ENCODE data around the gene PRDM16.

Gene PRDM16

GRCh38 chr1:3208819-3209200, 139.8 kb downstream of the PRDM16 start:
- Histone ChIP-seq H3K27me3 (replicated peaks; ENCODE audit: control insufficient read depth, insufficient read depth, low read length) (no peaks in the 10 kb centered on the region), H3K36me3 (ENCODE audit: control insufficient read depth, insufficient read depth, low read length) (no peaks in the 10 kb centered on the region), H3K4me3 (replicated peaks; ENCODE audit: low read depth, low read length) (no peak overlapping the region)
- no peak for DNase-seq (ENCODE audit: extremely low read depth, insufficient read length)
- TF ChIP-seq CTCF (IDR thresholded peaks at IDR 0.05; ENCODE audit: insufficient read depth, low read length, poor library complexity, severe bottlenecking): no peak

- no peaks in the 10 kb centered on the region for H3K27me3 ChIP-seq (replicated peaks; ENCODE audit: control insufficient read depth, insufficient read depth, low read length)
- no peak for DNase-seq (ENCODE audit: extremely low read depth, insufficient read length)
- no peak overlapping the region for H3K4me3 ChIP-seq (replicated peaks; ENCODE audit: low read depth, low read length)
- TF ChIP-seq CTCF (IDR thresholded peaks at IDR 0.05; ENCODE audit: insufficient read depth, low read length, poor library complexity, severe bottlenecking): no peak
- no peaks in the 10 kb centered on the region for H3K36me3 ChIP-seq (ENCODE audit: control insufficient read depth, insufficient read depth, low read length)
Observed at GRCh38 chr1:3209201-3209600, 140.2 kb downstream of the PRDM16 start.

- Histone ChIP-seq H3K4me3 (replicated peaks; ENCODE audit: low read depth, low read length) (no peak overlapping the region), H3K36me3 (ENCODE audit: control insufficient read depth, insufficient read depth, low read length) (no peaks in the 10 kb centered on the region), H3K27me3 (replicated peaks; ENCODE audit: control insufficient read depth, insufficient read depth, low read length) (no peaks in the 10 kb centered on the region)
- no peak for DNase-seq (ENCODE audit: extremely low read depth, insufficient read length)
- no peak for TF ChIP-seq CTCF (IDR thresholded peaks at IDR 0.05; ENCODE audit: insufficient read depth, low read length, poor library complexity, severe bottlenecking)
Observed at GRCh38 chr1:3211582-3212375, 142.8 kb downstream of the PRDM16 start.

- H3K36me3 ChIP-seq (ENCODE audit: control insufficient read depth, insufficient read depth, low read length): no peaks in the 10 kb centered on the region
Observed at GRCh38 chr1:3212453-3213355, 143.7 kb downstream of the PRDM16 start.

GRCh38 chr1:3213730-3214129, 144.7 kb downstream of the PRDM16 start:
- no peak overlapping the region for H3K4me3 ChIP-seq (replicated peaks; ENCODE audit: low read depth, low read length)
- TF ChIP-seq CTCF (IDR thresholded peaks at IDR 0.05; ENCODE audit: insufficient read depth, low read length, poor library complexity, severe bottlenecking): no peak
- no peaks in the 10 kb centered on the region for H3K27me3 ChIP-seq (replicated peaks; ENCODE audit: control insufficient read depth, insufficient read depth, low read length)
- no peak for DNase-seq (ENCODE audit: extremely low read depth, insufficient read length)
- no peaks in the 10 kb centered on the region for H3K36me3 ChIP-seq (ENCODE audit: control insufficient read depth, insufficient read depth, low read length)

More at GRCh38 chr1:3212453-3213355, 143.7 kb downstream of the PRDM16 start:
- H3K4me3 ChIP-seq (replicated peaks; ENCODE audit: low read depth, low read length): no peak overlapping the region
- DNase-seq (ENCODE audit: extremely low read depth, insufficient read length): no peak
- no peak for TF ChIP-seq CTCF (IDR thresholded peaks at IDR 0.05; ENCODE audit: insufficient read depth, low read length, poor library complexity, severe bottlenecking)
- no peaks in the 10 kb centered on the region for H3K27me3 ChIP-seq (replicated peaks; ENCODE audit: control insufficient read depth, insufficient read depth, low read length)

Measured in GM06990 (cell line).